GM19455 (cell line): Measurements from ENCODE around the gene AGAP1.

Experiments
- ATAC-seq: cut with Tn5 transposase; IDR thresholded peaks from one replicate; pipeline ENCODE4 v1.9.1; 2021; ENCODE audit not compliant: unreplicated experiment

Gene AGAP1

GRCh38 chr2:235952714-235953113 lies 458.9 kb downstream of the AGAP1 start:
- no peak for ATAC-seq

DNA sequence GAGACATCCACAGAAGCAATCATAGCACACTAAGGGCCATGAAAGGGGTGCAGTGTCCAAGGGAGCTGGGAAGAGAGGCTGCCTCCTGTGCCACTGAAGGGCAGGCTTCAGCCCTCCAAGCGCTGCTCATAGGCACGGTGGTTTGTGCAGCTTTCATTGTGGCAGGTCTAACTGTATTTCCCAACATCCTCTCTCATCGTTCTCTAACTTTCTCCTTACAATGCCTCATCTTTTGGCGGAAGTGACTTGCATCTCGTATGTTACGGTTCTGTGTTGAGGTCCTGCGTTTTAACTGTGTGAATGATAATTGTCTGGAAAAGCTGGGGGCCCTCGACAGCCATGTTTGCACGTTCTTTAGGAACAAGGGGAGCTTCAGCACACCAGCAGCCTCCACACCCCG lies 460.4 kb downstream of the AGAP1 start:
- no peak for ATAC-seq

DNA sequence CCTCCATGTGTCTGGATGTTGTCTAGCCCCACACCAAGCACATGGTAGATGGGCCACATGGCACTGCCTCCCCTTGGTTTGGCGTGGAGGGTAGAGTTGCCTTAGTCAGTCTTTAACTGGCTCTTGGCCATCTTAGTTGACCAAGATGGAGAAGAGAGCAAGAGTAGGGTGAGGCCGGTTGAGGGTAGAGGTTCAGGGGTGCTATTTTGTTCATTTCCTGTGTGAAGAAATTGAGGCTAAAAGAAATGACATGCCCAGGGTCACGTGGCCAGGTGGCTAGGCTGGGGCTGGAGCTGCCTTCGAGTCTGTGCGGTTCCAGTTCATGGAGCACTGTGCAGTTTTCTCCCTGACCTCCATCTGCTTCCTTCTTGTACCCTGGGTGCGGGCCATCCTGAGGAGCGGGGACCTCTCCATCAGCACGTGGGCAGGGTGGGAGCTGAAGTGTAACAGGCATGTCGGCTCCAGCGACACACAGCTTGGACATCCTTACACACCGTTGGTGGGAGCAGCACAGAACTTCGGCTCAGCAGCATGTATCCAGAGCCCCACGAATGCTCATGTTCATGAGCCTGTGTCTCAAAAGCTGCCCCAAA lies 461.1 kb downstream of the AGAP1 start:
- no peak for ATAC-seq

- ATAC-seq: no peak
Observed at GRCh38 chr2:235955664-235956063, 461.8 kb downstream of the AGAP1 start.

GRCh38 chr2:235956281-235956970 lies 462.6 kb downstream of the AGAP1 start:
- no peak for ATAC-seq

DNA sequence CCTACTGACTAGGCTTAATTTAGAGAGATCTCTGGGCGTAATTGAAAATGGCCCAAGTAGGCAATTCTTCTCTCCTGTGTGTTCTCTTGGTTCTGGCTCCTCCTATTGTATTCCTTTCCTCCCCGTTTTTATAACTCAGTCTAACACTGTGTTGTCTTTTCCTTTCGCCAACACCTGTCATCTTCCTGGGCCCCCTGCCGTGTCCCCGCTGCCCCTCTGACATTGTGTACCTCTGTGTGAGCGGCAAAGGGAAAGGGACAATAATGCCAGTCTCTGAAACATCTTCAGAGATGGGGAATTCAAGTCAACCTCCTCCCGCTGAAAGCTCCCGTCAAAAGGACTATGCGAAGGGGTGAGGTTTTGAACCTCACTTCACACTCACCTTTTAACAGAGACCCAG lies 463.4 kb downstream of the AGAP1 start:
- no peak for ATAC-seq

DNA sequence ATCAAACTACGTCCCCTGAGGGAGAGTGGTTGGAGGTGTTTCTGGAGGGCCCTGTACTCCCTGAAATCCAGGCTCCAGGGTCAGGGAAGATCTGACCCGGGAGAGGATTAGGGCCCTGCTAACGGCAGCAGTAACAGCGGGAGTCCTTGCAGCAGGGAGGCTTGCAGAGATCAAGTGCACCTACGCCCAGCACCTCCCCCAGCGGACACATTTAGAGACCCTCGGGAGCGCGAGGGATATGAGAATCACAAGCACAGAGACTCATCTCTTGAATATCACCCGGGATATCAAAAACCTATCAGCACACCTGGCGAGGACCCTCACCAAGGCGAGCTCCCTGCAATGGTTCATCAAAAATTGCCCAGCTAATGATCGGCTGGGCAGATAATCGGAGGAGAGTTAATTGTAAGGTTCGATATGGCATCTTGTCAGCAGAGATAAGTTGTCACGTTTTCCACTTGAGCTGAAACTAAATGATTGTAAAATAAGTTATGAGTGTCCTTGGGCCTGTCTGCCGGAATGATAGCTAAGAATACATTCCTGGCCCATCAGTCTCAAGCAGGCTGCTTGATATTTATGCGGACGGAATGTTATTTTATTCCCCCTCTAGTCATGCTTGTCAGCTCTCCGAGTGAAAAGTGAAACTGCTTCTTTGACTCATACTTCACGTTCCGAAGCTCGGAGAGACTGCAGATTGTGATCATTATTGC lies 464.5 kb downstream of the AGAP1 start:
- no peak for ATAC-seq

- ATAC-seq: no peak
Observed at GRCh38 chr2:235958931-235959410, 465.1 kb downstream of the AGAP1 start.

GRCh38 chr2:235960011-235960715 lies 466.3 kb downstream of the AGAP1 start:
- no peak for ATAC-seq

- no peak for ATAC-seq
Observed at GRCh38 chr2:235960716-235961640, 467.1 kb downstream of the AGAP1 start.

- no peak for ATAC-seq
Observed at GRCh38 chr2:235961711-235962110, 467.9 kb downstream of the AGAP1 start.

- ATAC-seq: no peak
Observed at GRCh38 chr2:235963853-235964577, 470.2 kb downstream of the AGAP1 start.

DNA sequence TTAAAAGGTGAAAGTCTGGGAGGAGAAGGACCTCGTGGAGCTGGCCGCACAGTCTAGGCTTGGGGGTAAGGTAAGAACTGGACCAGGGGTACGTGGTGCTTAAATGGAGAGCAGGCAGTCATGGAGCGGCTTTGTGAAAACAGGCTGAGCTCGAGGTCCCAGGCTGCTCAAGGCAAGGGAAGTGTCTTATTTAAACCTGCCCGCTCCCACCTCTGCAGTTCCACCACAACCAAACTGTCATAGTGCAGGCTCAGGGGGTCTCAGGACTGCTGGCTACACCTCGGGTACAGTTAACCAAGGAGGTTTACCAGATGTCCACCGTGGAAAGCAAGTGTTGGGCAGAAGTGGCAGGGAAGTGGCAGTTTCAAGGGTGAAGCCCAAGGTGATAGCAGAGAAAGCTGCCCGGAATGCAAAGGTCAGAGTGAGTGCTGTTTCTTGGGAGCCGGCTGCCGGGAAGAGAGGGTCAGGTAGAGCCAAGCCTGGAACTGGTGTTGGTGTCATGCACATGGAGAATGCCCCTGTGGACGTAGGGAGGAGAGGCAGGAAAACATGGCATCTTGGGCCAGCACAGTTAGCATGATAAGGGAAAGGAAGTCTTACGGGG lies 471.0 kb downstream of the AGAP1 start:
- ATAC-seq: no peak

GRCh38 chr2:235966396-235966795 lies 472.6 kb downstream of the AGAP1 start:
- ATAC-seq: no peak

GRCh38 chr2:235966932-235967757 lies 473.3 kb downstream of the AGAP1 start:
- ATAC-seq: no peak

GRCh38 chr2:235968155-235968554 lies 474.3 kb downstream of the AGAP1 start:
- no peak for ATAC-seq

DNA sequence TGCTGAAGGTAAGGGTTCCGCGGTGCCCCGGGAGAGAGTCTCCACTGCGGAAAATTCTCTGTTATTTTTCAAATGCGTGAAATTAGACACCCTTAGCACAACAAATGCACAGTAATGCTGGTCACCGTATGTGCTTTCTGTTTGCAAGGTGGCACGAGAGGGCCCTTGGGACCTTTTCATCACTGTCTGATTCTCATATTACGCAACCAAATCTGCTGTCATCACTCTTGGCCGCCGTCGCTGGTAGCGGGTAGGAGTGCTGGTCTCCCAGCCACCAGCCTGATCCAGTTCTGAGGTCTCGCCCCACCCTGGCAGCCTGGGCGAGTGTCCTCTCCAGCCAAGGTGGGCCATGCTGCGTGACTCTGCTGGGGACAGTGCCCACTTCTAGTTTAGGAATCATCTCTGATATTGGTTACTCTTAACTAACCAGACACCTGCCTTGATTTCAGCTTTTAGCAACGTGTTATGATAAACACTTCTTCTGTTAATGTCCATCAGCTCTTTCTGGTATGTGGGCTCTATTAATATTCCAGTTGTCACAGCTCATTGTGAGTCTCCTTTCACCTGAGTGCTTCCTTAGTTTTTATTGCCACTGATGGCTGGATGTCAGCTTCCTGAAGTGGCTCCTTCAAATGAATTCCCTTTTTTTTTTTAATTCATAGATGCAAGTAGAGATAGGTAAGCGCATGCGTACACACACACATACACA lies 474.9 kb downstream of the AGAP1 start:
- ATAC-seq: no peak
